Transverse colon (tissue), 4 donors: ENCODE measurements around the gene ZNF844. TPM values are rescaled to one million over a fixed set of nuclear protein-coding genes. Genes with fewer than 3 reads are reported as not detected.
A peak's percentile ranks its signal among the peaks of the same experiment; 100 is the strongest.

Experiments used
- DNase-seq: peaks from one replicate; pipeline ENCODE4 v3.0.0-alpha.2; 2019
- H3K27ac ChIP-seq, 4 donors: fragments of 200-600 bp; sonication (generic); 2 replicates each; pipeline ENCODE4 v1.5.1; 2016 to 2018; ENCODE audit warnings: inconsistent platforms in 4 of 4
- H3K27me3 ChIP-seq: fragments of 200-600 bp; sonication (generic); 2 replicates; pipeline ENCODE4 v1.5.1; 2017; ENCODE audit warnings: inconsistent platforms
- H3K36me3 ChIP-seq, 4 donors: fragments of 200-600 bp; sonication (generic); 2 replicates each; pipeline ENCODE4 v1.5.1; 2017 to 2019; ENCODE audit warnings: inconsistent platforms in 4 of 4
- H3K4me1 ChIP-seq, 4 donors: fragments of 200-600 bp; sonication (generic); 2 replicates each; pipeline ENCODE4 v1.5.1; 2017 to 2020; ENCODE audit warnings: inconsistent platforms in 4 of 4
- H3K4me3 ChIP-seq, 4 donors: fragments of 200-600 bp; sonication (generic); 1 replicate in 1 of 4; 2 replicates in 3 of 4; pipeline versions ENCODE4 v1.5.1 to v1.6.1; 2017 to 2019; ENCODE audit warnings: inconsistent platforms in 4 of 4
- H3K9me3 ChIP-seq, 2 donors: fragments of 200-600 bp; sonication (generic); 2 replicates each; pipeline ENCODE4 v1.5.1; 2017 to 2019; ENCODE audit warnings: inconsistent platforms in 2 of 2
- CTCF ChIP-seq, 5 experiments: fragments of 200-600 bp in 3 of 5; fragments of 450-650 bp in 2 of 5; sonication (generic) in 3 of 5; IDR thresholded peaks; 1 replicate in 2 of 5; 2 replicates in 3 of 5; pipeline ENCODE4 v1.5.1; 2016 to 2017; ENCODE audit warnings: antibody characterized with exemption in 5 of 5, inconsistent platforms in 3 of 5, mild to moderate bottlenecking in 2 of 5, moderate library complexity in 1 of 5
- EP300 ChIP-seq: sonication (generic); formaldehyde crosslinking; IDR thresholded peaks from one replicate; pipeline ENCODE4 v1.6.1; 2017; ENCODE audit warnings: antibody characterized with exemption, low read depth
- POLR2A ChIP-seq: fragments of 450-650 bp; IDR thresholded peaks from one replicate; pipeline ENCODE4 v1.6.1; 2016; ENCODE audit warnings: antibody characterized with exemption, mild to moderate bottlenecking, moderate library complexity
- POLR2AphosphoS5 ChIP-seq, 3 donors: sonication (generic); formaldehyde crosslinking; IDR thresholded peaks; one replicate each; pipeline ENCODE4 v1.6.1; 2016; ENCODE audit warnings: antibody characterized with exemption in 3 of 3
- WGBS, 2 donors: methylation state at CpG; one replicate each; pipeline ENCODE4 v1.1.5; 2018; ENCODE audit warnings: low coverage in 1 of 2; 5-methylcytosine and 5-hydroxymethylcytosine counted together
- in situ Hi-C, 4 donors: fragments of 200-750 bp; cut with MboI; loops; one replicate each; pipeline versions ENCODE4 v1.15.0 to v1.15.1; 2017; ENCODE audit warnings: low sequenced_read_pairs in 3 of 4, low pct_ligation_motif_present in 1 of 4, low pct_unique_long_range_greater_than_20kb in 1 of 4
- intact Hi-C: fragments of 100-400 bp; cut with DNase I; formaldehyde crosslinking; loops from one replicate; pipeline ENCODE4 v1.15.1; 2023; ENCODE audit warnings: low total_unique reads
- total RNA-seq, 4 donors: library from RNA; depleted of rRNA; stranded (reverse); fragments of >200 nt; gene quantifications; one replicate each; pipeline ENCODE4 v1.1.0, GENCODE V29; 2016

Gene ZNF844
- 10 to 100 TPM in 3 of 4 donors, 1 to 10 TPM in 1; 8.6 to 15.3 (median 12.5) TPM for total RNA-seq

GRCh38 chr19:12064590-12065538, at the start of gene ZNF844:
Gene ZNF844, plus strand, starts transcription at chr19:12064731. Its CDS starts 143 bp downstream, at chr19:12064874.
- WGBS, 2 donors, result 2 to 25% methylated on average over 4 to 59 of the region's 66 CpGs
- peak; percentile 98 for DNase-seq
- peaks cover 0 to 15% (median 5%) of the 10 kb centered on the region in 4 donors for H3K36me3 ChIP-seq
- intact Hi-C loops (no loop called here), in situ Hi-C loops (no loop called here)
- H3K4me1 ChIP-seq, result peaks cover 4 to 16% (median 6%) of the 10 kb centered on the region in 4 donors
- peaks cover 25 to 39% of the 10 kb centered on the region in 2 donors for H3K9me3 ChIP-seq
- H3K27me3 ChIP-seq, result no peaks in the 10 kb centered on the region
- no peak for TF ChIP-seq CTCF (IDR thresholded peaks at IDR 0.05)
- TF ChIP-seq POLR2A, result peak; percentile 97
- no peak for TF ChIP-seq EP300
- peak; percentile 95 to 98 (median 98) for TF ChIP-seq POLR2AphosphoS5 (IDR thresholded peaks at IDR 0.05)
- H3K27ac ChIP-seq, result peak within 1 kb of the TSS; percentile 91 to 95 (median 92)
- peak within 1 kb of the TSS; percentile 65 to 87 (median 80) for H3K4me3 ChIP-seq

DNA sequence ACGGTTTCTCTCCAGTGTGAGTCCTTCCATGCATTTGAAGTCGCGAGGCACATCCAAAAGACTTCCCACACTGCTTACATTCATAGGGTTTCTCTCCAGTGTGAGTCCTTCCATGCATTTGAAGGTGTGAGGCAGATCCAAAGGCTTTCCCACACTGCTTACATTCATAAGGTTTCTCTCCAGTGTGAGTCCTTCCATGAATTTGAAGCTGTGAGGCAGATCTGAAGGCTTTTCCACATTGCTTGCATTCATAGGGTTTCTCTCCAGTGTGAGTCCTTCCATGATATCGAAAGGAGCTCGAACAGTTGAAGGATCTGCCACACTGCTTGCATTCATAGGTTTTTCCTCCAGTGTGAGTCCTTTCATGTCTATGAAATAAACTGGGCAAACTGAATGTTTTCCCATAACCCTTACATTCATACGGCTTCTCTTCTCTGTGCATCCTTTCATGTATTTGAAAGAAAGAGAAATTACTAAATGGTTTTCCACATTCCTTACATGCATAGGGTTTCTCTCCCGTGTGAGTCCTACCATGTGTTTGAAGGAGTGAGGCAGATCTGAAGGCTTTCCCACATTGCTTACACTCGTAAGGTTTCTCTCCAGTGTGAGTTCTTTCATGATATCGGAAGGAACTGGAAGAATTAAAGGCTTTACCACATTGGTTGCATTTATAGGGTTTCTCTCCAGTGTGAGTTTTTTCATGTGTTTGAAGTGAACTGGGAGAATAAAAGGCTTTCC, 49.3 kb upstream of the ZNF844 start:
- Histone ChIP-seq H3K4me3 (no peak overlapping the region), H3K27ac (no peak overlapping the region), H3K27me3 (no peaks in the 10 kb centered on the region), H3K36me3 (peaks cover 4 to 58% (median 21%) of the 10 kb centered on the region in 4 donors), H3K9me3 (peaks cover 71 to 86% of the 10 kb centered on the region in 2 donors), H3K4me1 (no peaks in the 10 kb centered on the region)
- WGBS, 2 donors, result 95% methylated on average over 7 to 9 of the region's 9 CpGs
- in situ Hi-C loops, result no loop called here
- TF ChIP-seq EP300 (no peak), POLR2AphosphoS5 (IDR thresholded peaks at IDR 0.05) (no peak), CTCF (IDR thresholded peaks at IDR 0.05) (no peak), POLR2A (no peak)
- intact Hi-C loops, result no loop called here
- DNase-seq, result no peak

GRCh38 chr19:12015753-12016116, 48.8 kb upstream of the ZNF844 start:
- intact Hi-C loops, result no loop called here
- WGBS, 2 donors, result 83 to 86% methylated on average over 2 of the region's 2 CpGs
- H3K36me3 ChIP-seq, result peaks cover 4 to 58% (median 21%) of the 10 kb centered on the region in 4 donors
- H3K4me3 ChIP-seq, result no peak overlapping the region
- no peaks in the 10 kb centered on the region for H3K27me3 ChIP-seq
- in situ Hi-C loops, result no loop called here
- DNase-seq, result no peak
- peaks cover 74 to 85% of the 10 kb centered on the region in 2 donors for H3K9me3 ChIP-seq
- H3K4me1 ChIP-seq, result no peaks in the 10 kb centered on the region
- TF ChIP-seq POLR2A, result no peak
- TF ChIP-seq EP300, result no peak
- TF ChIP-seq CTCF (IDR thresholded peaks at IDR 0.05), result no peak
- no peak overlapping the region for H3K27ac ChIP-seq

- no peaks in the 10 kb centered on the region for H3K9me3 ChIP-seq
- H3K36me3 ChIP-seq, result no peaks in the 10 kb centered on the region
- H3K27me3 ChIP-seq, result no peaks in the 10 kb centered on the region
- H3K4me3 ChIP-seq, result no peak overlapping the region
- intact Hi-C loops (no loop called here), in situ Hi-C loops (no loop called here)
- DNase-seq, result no peak
- H3K4me1 ChIP-seq, result peaks cover 0 to 23% (median 7%) of the 10 kb centered on the region in 4 donors
- no peak overlapping the region for H3K27ac ChIP-seq
- no peak for TF ChIP-seq EP300
- no peak for TF ChIP-seq POLR2A
- no peak for TF ChIP-seq POLR2AphosphoS5 (IDR thresholded peaks at IDR 0.05)
- TF ChIP-seq CTCF (IDR thresholded peaks at IDR 0.05), result no peak
- WGBS, 2 donors, result 76 to 83% methylated on average over 1 to 2 of the region's 2 CpGs
Observed at GRCh38 chr19:12034198-12034597, 30.3 kb upstream of the ZNF844 start.
